Mesendoderm (in vitro differentiated cells): ENCODE measurements around the gene LAMTOR3. TPM values are rescaled to one million over a fixed set of nuclear protein-coding genes. Genes with fewer than 3 reads are reported as not detected.
A peak's percentile ranks its signal among the peaks of the same experiment; 100 is the strongest.

Experiments
- DNase-seq: peaks from one replicate; pipeline ENCODE4 v3.0.0; 2013
- H2AK5ac ChIP-seq: 2 replicates; pipeline ENCODE4 v1.6.1; 2013; ENCODE audit warnings: low read length, inconsistent platforms
- H2BK120ac ChIP-seq: 2 replicates; pipeline ENCODE4 v1.6.1; 2013; ENCODE audit warnings: low read depth, mild to moderate bottlenecking, low read length, moderate library complexity, mixed read lengths
- H2BK15ac ChIP-seq: replicated peaks from 2 replicates; pipeline ENCODE4 v1.6.1; 2013; ENCODE audit warnings: low read depth, mild to moderate bottlenecking, moderate library complexity
- H2BK5ac ChIP-seq: 2 replicates; pipeline ENCODE4 v1.6.1; 2013; ENCODE audit warnings: low read length, inconsistent platforms
- H3K18ac ChIP-seq: 2 replicates; pipeline ENCODE4 v1.6.1; 2013; ENCODE audit warnings: mild to moderate bottlenecking, low read length, mixed read lengths
- H3K23ac ChIP-seq: one replicate; pipeline ENCODE4 v1.6.1; 2013; ENCODE audit warnings: low read length
- H3K27ac ChIP-seq: 2 replicates; pipeline ENCODE4 v1.5.1; 2013; ENCODE audit warnings: low read depth, mild to moderate bottlenecking, inconsistent platforms, low read length, moderate library complexity
- H3K27me3 ChIP-seq: 2 replicates; pipeline ENCODE4 v1.6.1; 2013; ENCODE audit warnings: low read length, control low read depth, mild to moderate bottlenecking, inconsistent platforms; ENCODE audit not compliant: insufficient read depth, poor library complexity
- H3K36me3 ChIP-seq: 2 replicates; pipeline ENCODE4 v1.6.1; 2013; ENCODE audit warnings: low read length, inconsistent platforms; ENCODE audit not compliant: control insufficient read depth, insufficient read depth
- H3K4ac ChIP-seq: one replicate; pipeline ENCODE4 v1.6.1; 2013; ENCODE audit warnings: low read depth, mild to moderate bottlenecking, low read length, moderate library complexity
- H3K4me1 ChIP-seq: 2 replicates; pipeline ENCODE4 v1.6.1; 2013; ENCODE audit warnings: low read depth, low read length, inconsistent platforms; ENCODE audit not compliant: control insufficient read depth
- H3K4me2 ChIP-seq: 2 replicates; pipeline ENCODE4 v1.6.1; 2013; ENCODE audit warnings: low read length
- H3K4me3 ChIP-seq: 2 replicates; pipeline ENCODE4 v1.5.1; 2013; ENCODE audit warnings: mild to moderate bottlenecking, low read length
- H3K56ac ChIP-seq: one replicate; pipeline ENCODE4 v1.6.1; 2013; ENCODE audit warnings: low read length
- H3K79me1 ChIP-seq: 2 replicates; pipeline ENCODE4 v1.6.1; 2013; ENCODE audit warnings: low read length, inconsistent platforms
- H3K79me2 ChIP-seq: 2 replicates; pipeline ENCODE4 v1.6.1; 2013; ENCODE audit warnings: mild to moderate bottlenecking, low read length; ENCODE audit not compliant: control insufficient read depth, insufficient read depth
- H3K9ac ChIP-seq: 2 replicates; pipeline ENCODE4 v1.6.1; 2013; ENCODE audit warnings: low read length, inconsistent platforms
- H4K5ac ChIP-seq: one replicate; pipeline ENCODE4 v1.6.1; 2013; ENCODE audit warnings: low read length
- H4K8ac ChIP-seq: one replicate; pipeline ENCODE4 v1.6.1; 2013; ENCODE audit warnings: low read depth, mild to moderate bottlenecking, control low read depth, low read length, moderate library complexity
- WGBS: extraction: QIAGEN DNeasy Blood & Tissue Kit; methylation state at CpG from one replicate; pipeline ENCODE4 v1.1.7; 2013; ENCODE audit warnings: low lambda C conversion rate, missing lambda C conversion rate; ENCODE audit not compliant: insufficient coverage; ENCODE audit errors: extremely low coverage; 5-methylcytosine and 5-hydroxymethylcytosine counted together
- polyA plus RNA-seq, 2 experiments: library from polyadenylated mRNA; stranded (reverse); fragments of 200-250 nt; gene quantifications; one replicate each; pipeline ENCODE4 v1.2.3, GENCODE V29; 2013

Gene LAMTOR3
- 27.4 TPM for polyA plus RNA-seq (2013, experiment 1 of 2)
- 29.7 TPM for polyA plus RNA-seq (2013, experiment 2 of 2)

- H4K8ac ChIP-seq: peak within 1 kb of the TSS; percentile 93
- H3K79me1 ChIP-seq: peaks cover 2% of the 10 kb centered on the region
- H2BK5ac ChIP-seq: no peak within 1 kb of the TSS
- no peak within 1 kb of the TSS for H2BK15ac ChIP-seq
- H2BK120ac ChIP-seq: no peak within 1 kb of the TSS
- peak within 1 kb of the TSS; percentile 21 for H3K18ac ChIP-seq
- H3K23ac ChIP-seq: no peak within 1 kb of the TSS
- H3K79me2 ChIP-seq: peaks cover 6% of the 10 kb centered on the region
- peak; percentile 96 for DNase-seq
- H3K4ac ChIP-seq: no peak within 1 kb of the TSS
- peak within 1 kb of the TSS; percentile 77 for H3K9ac ChIP-seq
- WGBS: no CpG with 5 or more reads among the region's 40 CpGs
- peak within 1 kb of the TSS; percentile 79 for H3K4me2 ChIP-seq
- H3K56ac ChIP-seq: peak within 1 kb of the TSS; percentile 83
- H3K4me3 ChIP-seq: peak within 1 kb of the TSS; percentile 83
- H2AK5ac ChIP-seq: no peak within 1 kb of the TSS
- peaks cover 2% of the 10 kb centered on the region for H3K4me1 ChIP-seq
- no peak within 1 kb of the TSS for H3K27ac ChIP-seq
- H3K27me3 ChIP-seq: no peaks in the 10 kb centered on the region
- H4K5ac ChIP-seq: peak within 1 kb of the TSS; percentile 27
- H3K36me3 ChIP-seq: no peaks in the 10 kb centered on the region
Observed at GRCh38 chr4:99894161-99894997, at the start of gene LAMTOR3. LAMTOR3 (minus strand) TSS chr4:99894427; CDS start chr4:99893963, 464 bp downstream.

GRCh38 chr4:99938243-99938753 is 44.1 kb upstream of the LAMTOR3 start:
- peaks cover 16% of the 10 kb centered on the region for H3K79me2 ChIP-seq
- H3K79me1 ChIP-seq: peaks cover 6% of the 10 kb centered on the region
- no peak overlapping the region for H3K9ac ChIP-seq
- 100% methylated on average over 1 of the region's 3 CpGs for WGBS
- no peak overlapping the region for H3K23ac ChIP-seq
- no peak overlapping the region for H4K5ac ChIP-seq
- no peak overlapping the region for H3K18ac ChIP-seq
- H3K4ac ChIP-seq: no peak overlapping the region
- H3K4me3 ChIP-seq: no peak overlapping the region
- no peak overlapping the region for H2BK120ac ChIP-seq
- H3K4me2 ChIP-seq: no peak overlapping the region
- no peak overlapping the region for H4K8ac ChIP-seq
- no peak for DNase-seq
- no peak overlapping the region for H3K27ac ChIP-seq
- no peaks in the 10 kb centered on the region for H3K4me1 ChIP-seq
- no peaks in the 10 kb centered on the region for H3K36me3 ChIP-seq
- H2BK5ac ChIP-seq: no peak overlapping the region
- H3K27me3 ChIP-seq: no peaks in the 10 kb centered on the region
- no peak overlapping the region for H3K56ac ChIP-seq
- no peak overlapping the region for H2BK15ac ChIP-seq
- no peak overlapping the region for H2AK5ac ChIP-seq

- no peak overlapping the region for H2BK5ac ChIP-seq
- H3K79me1 ChIP-seq: peaks cover 6% of the 10 kb centered on the region
- no peak overlapping the region for H3K4ac ChIP-seq
- H2BK15ac ChIP-seq: no peak overlapping the region
- H4K5ac ChIP-seq: no peak overlapping the region
- no peak for DNase-seq
- no peak overlapping the region for H3K4me2 ChIP-seq
- no peak overlapping the region for H3K23ac ChIP-seq
- no peaks in the 10 kb centered on the region for H3K27me3 ChIP-seq
- H3K9ac ChIP-seq: no peak overlapping the region
- H3K18ac ChIP-seq: no peak overlapping the region
- peaks cover 14% of the 10 kb centered on the region for H3K79me2 ChIP-seq
- no peak overlapping the region for H4K8ac ChIP-seq
- H2BK120ac ChIP-seq: no peak overlapping the region
- no peak overlapping the region for H3K4me3 ChIP-seq
- H2AK5ac ChIP-seq: no peak overlapping the region
- no peaks in the 10 kb centered on the region for H3K36me3 ChIP-seq
- no peaks in the 10 kb centered on the region for H3K4me1 ChIP-seq
- H3K27ac ChIP-seq: no peak overlapping the region
- no peak overlapping the region for H3K56ac ChIP-seq
Observed at GRCh38 chr4:99934891-99935290, 40.7 kb upstream of the LAMTOR3 start.

- WGBS: 100% methylated on average over 1 of the region's 2 CpGs
- Histone ChIP-seq H3K56ac (no peak overlapping the region), H3K79me2 (peaks cover 1% of the 10 kb centered on the region), H2AK5ac (no peak overlapping the region), H2BK120ac (no peak overlapping the region), H3K4me3 (no peak overlapping the region), H3K23ac (no peak overlapping the region), H3K36me3 (no peaks in the 10 kb centered on the region), H3K18ac (no peak overlapping the region), H2BK15ac (no peak overlapping the region), H4K8ac (no peak overlapping the region), H2BK5ac (no peak overlapping the region), H3K79me1 (peaks cover 2% of the 10 kb centered on the region), H3K4me1 (no peaks in the 10 kb centered on the region), H4K5ac (no peak overlapping the region), H3K27me3 (no peaks in the 10 kb centered on the region), H3K4me2 (no peak overlapping the region), H3K4ac (no peak overlapping the region), H3K27ac (no peak overlapping the region), H3K9ac (no peak overlapping the region)
- DNase-seq: no peak
Observed at GRCh38 chr4:99927566-99927965, 33.3 kb upstream of the LAMTOR3 start.

- H3K4ac ChIP-seq: no peak overlapping the region
- no peak overlapping the region for H3K23ac ChIP-seq
- no peak overlapping the region for H4K5ac ChIP-seq
- no peak for DNase-seq
- H2AK5ac ChIP-seq: no peak overlapping the region
- H3K18ac ChIP-seq: no peak overlapping the region
- H3K4me1 ChIP-seq: no peaks in the 10 kb centered on the region
- H2BK120ac ChIP-seq: no peak overlapping the region
- H3K27me3 ChIP-seq: no peaks in the 10 kb centered on the region
- no peak overlapping the region for H3K4me2 ChIP-seq
- H3K79me2 ChIP-seq: no peaks in the 10 kb centered on the region
- H3K56ac ChIP-seq: no peak overlapping the region
- no peak overlapping the region for H4K8ac ChIP-seq
- no peaks in the 10 kb centered on the region for H3K36me3 ChIP-seq
- no peaks in the 10 kb centered on the region for H3K79me1 ChIP-seq
- H3K9ac ChIP-seq: no peak overlapping the region
- no peak overlapping the region for H3K27ac ChIP-seq
- no peak overlapping the region for H2BK5ac ChIP-seq
- no CpG with 5 or more reads among the region's 3 CpGs for WGBS
- H2BK15ac ChIP-seq: no peak overlapping the region
- no peak overlapping the region for H3K4me3 ChIP-seq
Observed at GRCh38 chr4:99921174-99921573, 26.9 kb upstream of the LAMTOR3 start.
